Transverse colon (tissue), 4 donors: ENCODE measurements around the gene OLIG2. TPM values are rescaled to one million over a fixed set of nuclear protein-coding genes. Genes with fewer than 3 reads are reported as not detected.

Experiments used
- DNase-seq: peaks from one replicate; pipeline ENCODE4 v3.0.0-alpha.2; 2019
- H3K27ac ChIP-seq, 4 donors: fragments of 200-600 bp; sonication (generic); 2 replicates each; pipeline ENCODE4 v1.5.1; 2016 to 2018; ENCODE audit warnings: inconsistent platforms in 4 of 4
- H3K27me3 ChIP-seq: fragments of 200-600 bp; sonication (generic); 2 replicates; pipeline ENCODE4 v1.5.1; 2017; ENCODE audit warnings: inconsistent platforms
- H3K36me3 ChIP-seq, 4 donors: fragments of 200-600 bp; sonication (generic); 2 replicates each; pipeline ENCODE4 v1.5.1; 2017 to 2019; ENCODE audit warnings: inconsistent platforms in 4 of 4
- H3K4me1 ChIP-seq, 4 donors: fragments of 200-600 bp; sonication (generic); 2 replicates each; pipeline ENCODE4 v1.5.1; 2017 to 2020; ENCODE audit warnings: inconsistent platforms in 4 of 4
- H3K4me3 ChIP-seq, 4 donors: fragments of 200-600 bp; sonication (generic); 1 replicate in 1 of 4; 2 replicates in 3 of 4; pipeline versions ENCODE4 v1.5.1 to v1.6.1; 2017 to 2019; ENCODE audit warnings: inconsistent platforms in 4 of 4
- H3K9me3 ChIP-seq, 2 donors: fragments of 200-600 bp; sonication (generic); 2 replicates each; pipeline ENCODE4 v1.5.1; 2017 to 2019; ENCODE audit warnings: inconsistent platforms in 2 of 2
- EP300 ChIP-seq: sonication (generic); formaldehyde crosslinking; IDR thresholded peaks from one replicate; pipeline ENCODE4 v1.6.1; 2017; ENCODE audit warnings: antibody characterized with exemption, low read depth
- POLR2A ChIP-seq: fragments of 450-650 bp; IDR thresholded peaks from one replicate; pipeline ENCODE4 v1.6.1; 2016; ENCODE audit warnings: antibody characterized with exemption, mild to moderate bottlenecking, moderate library complexity
- POLR2AphosphoS5 ChIP-seq, 3 donors: sonication (generic); formaldehyde crosslinking; IDR thresholded peaks; one replicate each; pipeline ENCODE4 v1.6.1; 2016; ENCODE audit warnings: antibody characterized with exemption in 3 of 3
- WGBS, 2 donors: methylation state at CpG; one replicate each; pipeline ENCODE4 v1.1.5; 2018; ENCODE audit warnings: low coverage in 1 of 2; 5-methylcytosine and 5-hydroxymethylcytosine counted together
- in situ Hi-C, 4 donors: fragments of 200-750 bp; cut with MboI; loops; one replicate each; pipeline versions ENCODE4 v1.15.0 to v1.15.1; 2017; ENCODE audit warnings: low sequenced_read_pairs in 3 of 4, low pct_ligation_motif_present in 1 of 4, low pct_unique_long_range_greater_than_20kb in 1 of 4
- intact Hi-C: fragments of 100-400 bp; cut with DNase I; formaldehyde crosslinking; loops from one replicate; pipeline ENCODE4 v1.15.1; 2023; ENCODE audit warnings: low total_unique reads
- total RNA-seq, 4 donors: library from RNA; depleted of rRNA; stranded (reverse); fragments of >200 nt; gene quantifications; one replicate each; pipeline ENCODE4 v1.1.0, GENCODE V29; 2016
- TF ChIP-seq, protein P1 (sequence below), 5 experiments: fragments of 200-600 bp in 3 of 5; fragments of 450-650 bp in 2 of 5; sonication (generic) in 3 of 5; IDR thresholded peaks; 1 replicate in 2 of 5; 2 replicates in 3 of 5; pipeline ENCODE4 v1.5.1; 2016 to 2017; ENCODE audit warnings: antibody characterized with exemption in 5 of 5, inconsistent platforms in 3 of 5, mild to moderate bottlenecking in 2 of 5, moderate library complexity in 1 of 5

OLIG2 gene
- total RNA-seq, 4 donors from 2014 or later: not detected

DNA sequence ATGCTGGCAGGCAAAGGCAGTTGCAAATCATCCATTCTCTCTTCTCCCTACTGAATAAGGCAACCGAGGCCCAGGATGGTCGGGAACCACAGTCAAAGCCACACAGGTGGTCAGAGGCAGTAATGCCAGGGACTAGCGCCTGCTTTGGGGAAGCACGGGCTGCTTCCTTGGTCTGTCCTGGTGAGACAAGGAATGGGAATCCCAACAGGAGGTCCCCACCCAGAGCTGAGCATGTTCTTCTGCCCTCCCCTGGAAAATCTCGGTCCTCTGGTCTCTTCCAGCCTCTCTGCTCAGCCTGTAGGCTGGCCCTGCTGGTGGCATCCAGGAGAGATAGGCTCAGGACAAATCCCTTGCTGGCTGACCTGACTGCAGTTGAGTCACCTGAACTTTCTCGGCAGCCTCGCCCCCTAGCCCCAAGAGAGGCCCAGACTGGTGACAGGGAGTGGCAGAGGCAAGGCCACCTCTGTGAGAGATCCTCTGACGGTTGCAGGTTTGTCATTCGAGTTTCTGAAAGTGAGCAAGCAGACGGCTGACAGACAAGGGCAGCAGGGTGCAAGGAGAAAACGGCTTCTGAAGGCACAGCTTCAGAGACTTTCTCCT lies 50.0 kb downstream of the OLIG2 start:
- intact Hi-C loops: no loop called here
- Histone ChIP-seq H3K27me3 (peaks cover 69% of the 10 kb centered on the region), H3K36me3 (no peaks in the 10 kb centered on the region), H3K4me1 (peaks cover 7 to 17% (median 16%) of the 10 kb centered on the region in 4 donors), H3K4me3 (no peak overlapping the region), H3K9me3 (no peaks in the 10 kb centered on the region), H3K27ac (no peak overlapping the region)
- TF ChIP-seq, protein P1, sequence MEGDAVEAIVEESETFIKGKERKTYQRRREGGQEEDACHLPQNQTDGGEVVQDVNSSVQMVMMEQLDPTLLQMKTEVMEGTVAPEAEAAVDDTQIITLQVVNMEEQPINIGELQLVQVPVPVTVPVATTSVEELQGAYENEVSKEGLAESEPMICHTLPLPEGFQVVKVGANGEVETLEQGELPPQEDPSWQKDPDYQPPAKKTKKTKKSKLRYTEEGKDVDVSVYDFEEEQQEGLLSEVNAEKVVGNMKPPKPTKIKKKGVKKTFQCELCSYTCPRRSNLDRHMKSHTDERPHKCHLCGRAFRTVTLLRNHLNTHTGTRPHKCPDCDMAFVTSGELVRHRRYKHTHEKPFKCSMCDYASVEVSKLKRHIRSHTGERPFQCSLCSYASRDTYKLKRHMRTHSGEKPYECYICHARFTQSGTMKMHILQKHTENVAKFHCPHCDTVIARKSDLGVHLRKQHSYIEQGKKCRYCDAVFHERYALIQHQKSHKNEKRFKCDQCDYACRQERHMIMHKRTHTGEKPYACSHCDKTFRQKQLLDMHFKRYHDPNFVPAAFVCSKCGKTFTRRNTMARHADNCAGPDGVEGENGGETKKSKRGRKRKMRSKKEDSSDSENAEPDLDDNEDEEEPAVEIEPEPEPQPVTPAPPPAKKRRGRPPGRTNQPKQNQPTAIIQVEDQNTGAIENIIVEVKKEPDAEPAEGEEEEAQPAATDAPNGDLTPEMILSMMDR (IDR thresholded peaks at IDR 0.05): no peak
- TF ChIP-seq EP300 (no peak), POLR2AphosphoS5 (IDR thresholded peaks at IDR 0.05) (no peak), POLR2A (no peak)
- in situ Hi-C loops: no loop called here
- WGBS, 2 donors: 70% methylated on average over 11 of the region's 11 CpGs; no CpG with 5 or more reads in 1 of the 2 donors
- DNase-seq: no peak

DNA sequence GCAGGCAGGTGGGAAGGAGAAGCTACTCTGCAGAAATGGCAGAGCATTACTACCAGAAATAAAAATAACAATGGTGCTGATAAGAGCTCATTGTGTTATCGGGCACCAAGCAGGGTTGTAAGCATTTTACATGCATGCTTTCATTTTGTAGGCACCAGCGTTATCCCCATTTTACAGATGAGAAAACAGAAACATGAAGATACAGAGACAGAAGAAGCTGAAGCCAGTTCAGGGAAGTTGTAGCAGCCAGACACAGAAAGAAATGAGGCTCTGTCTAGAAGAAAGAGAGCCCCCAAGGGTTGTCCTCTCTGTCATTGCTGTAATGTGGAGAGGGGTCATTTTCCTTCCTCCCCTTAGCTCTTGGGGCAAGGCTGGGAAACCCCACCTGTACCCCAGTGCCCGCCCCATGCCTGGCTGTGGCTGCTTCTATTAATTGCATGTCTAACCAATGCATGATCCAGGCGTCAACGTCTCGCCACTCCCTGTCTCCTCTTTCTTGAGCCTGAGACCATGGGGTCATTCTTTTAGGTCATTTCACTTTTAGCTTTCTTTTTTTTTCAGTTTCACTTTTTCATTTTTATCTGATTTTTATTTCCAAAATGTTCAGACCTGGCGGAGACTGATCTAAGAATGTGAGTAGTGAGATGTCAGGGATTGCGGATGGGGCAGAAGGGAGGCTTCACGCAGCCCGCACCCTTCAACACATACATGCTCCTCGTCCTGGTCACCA lies 51.0 kb downstream of the OLIG2 start:
- no peaks in the 10 kb centered on the region for H3K9me3 ChIP-seq
- TF ChIP-seq, protein P1 (IDR thresholded peaks at IDR 0.05): no peak
- no peak overlapping the region for H3K27ac ChIP-seq
- peaks cover 58% of the 10 kb centered on the region for H3K27me3 ChIP-seq
- peaks cover 0 to 6% (median 5%) of the 10 kb centered on the region in 4 donors for H3K4me1 ChIP-seq
- intact Hi-C loops (no loop called here), in situ Hi-C loops (no loop called here)
- H3K36me3 ChIP-seq: no peaks in the 10 kb centered on the region
- DNase-seq: no peak
- WGBS, 2 donors: 65 to 78% methylated on average over 5 to 11 of the region's 11 CpGs
- no peak overlapping the region for H3K4me3 ChIP-seq

Other genes starting within 250 kb of the OLIG2 start
- gene OLIG1, start 44.2 kb downstream of the OLIG2 start, total RNA-seq: not detected
- gene IFNAR2, start 204.0 kb downstream of the OLIG2 start, total RNA-seq: 10 to 100 TPM in 1 of 4 donors, 1 to 10 TPM in 2, under 1 TPM in 1; 0.20 to 16.5 (median 5.1) TPM
- gene IL10RB, start 240.4 kb downstream of the OLIG2 start, total RNA-seq: 100 to 1,000 TPM in 1 of 4 donors, 10 to 100 TPM in 3; 15.7 to 104 (median 63.2) TPM